ENCODE measurements around the gene HSPB7.

DNA sequence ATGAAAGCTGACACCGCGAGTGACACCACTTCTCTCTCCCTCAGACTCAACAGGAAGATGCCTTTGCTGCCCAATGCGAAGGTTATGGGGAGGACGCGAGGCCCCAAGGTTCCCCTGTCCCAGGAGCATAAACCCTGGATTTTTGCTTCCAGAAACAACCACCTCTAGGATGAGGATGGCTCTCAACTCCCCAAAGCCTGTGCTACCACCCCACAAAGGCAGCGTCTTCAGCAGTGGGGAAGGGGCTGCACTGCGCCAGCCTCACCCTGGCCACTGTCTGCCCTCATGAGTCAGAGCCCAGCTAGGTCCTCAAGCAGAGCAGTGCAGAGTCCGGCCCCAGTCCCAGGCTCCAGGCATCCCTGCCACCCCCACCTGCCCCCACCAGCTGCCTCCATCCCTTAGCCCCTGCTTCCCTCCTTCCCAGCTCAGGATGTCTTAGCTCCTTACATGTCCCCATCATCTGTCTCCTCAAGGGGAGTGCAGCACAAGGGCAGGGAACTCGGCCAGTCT is 20.7 kb downstream of the HSPB7 start:
- TF ChIP-seq POLR2A (IDR thresholded peaks at IDR 0.05; ENCODE audit: low read length) (no peak), GATA1 (IDR thresholded peaks at IDR 0.05; ENCODE audit: low read depth, low read length) (no peak)
